SK-MEL-5 (cell line): Measurements from ENCODE around the gene INTS3. TPM values are rescaled to one million over a fixed set of nuclear protein-coding genes. Genes with fewer than 3 reads are reported as not detected.

Source experiments
- small RNA-seq, 2 experiments: library from RNA; depleted of rRNA; stranded (forward); fragments of <200 nt; gene quantifications; one replicate each; pipeline ENCODE3, GENCODE V24; 2014
- total RNA-seq: library from RNA; depleted of rRNA; stranded (reverse); fragments of >200 nt; shearing (Covaris generic); gene quantifications from 2 replicates; pipeline ENCODE4 v1.2.3, GENCODE V29; 2014; rRNA removed

INTS3 gene
- total RNA-seq, 1 experiment from 2014 or later = 63.2 TPM

Small RNA genes lying within 50 kb of the gene (small RNA-seq; reads per million reads assigned to genes)
- 0 reads per million in 2 experiments for gene MIR8083
- 0 reads per million in 2 experiments for gene RF00019
- 0 reads per million in 2 experiments for gene RN7SL372P

Other genes with a start within 250 kb of the INTS3 start
- 185 and 198 TPM in 2 replicates for gene S100A6, start 192.1 kb upstream of the INTS3 start, total RNA-seq
- gene S100A5, start 187.1 kb upstream of the INTS3 start, total RNA-seq = not detected in 2 replicates
- 0.51 TPM in 1 of 2 replicates, not detected in the other for gene S100A4, start 182.2 kb upstream of the INTS3 start, total RNA-seq
- 0.63 TPM in 1 of 2 replicates, not detected in the other for gene S100A3, start 178.8 kb upstream of the INTS3 start, total RNA-seq
- gene S100A2, start 162.2 kb upstream of the INTS3 start, total RNA-seq = 0.24 and 2.2 TPM in 2 replicates
- gene S100A16, start 114.9 kb upstream of the INTS3 start, total RNA-seq = 36.5 and 37.8 TPM in 2 replicates
- gene S100A14, start 111.7 kb upstream of the INTS3 start, total RNA-seq = not detected in 2 replicates
- gene S100A13, start 100.5 kb upstream of the INTS3 start, total RNA-seq = 247 and 266 TPM in 2 replicates
- 563 and 586 TPM in 2 replicates for gene S100A1, start 99.6 kb upstream of the INTS3 start, total RNA-seq
- gene CHTOP, start 94.0 kb upstream of the INTS3 start, total RNA-seq = 59.3 and 62.0 TPM in 2 replicates
- 91.1 and 101 TPM in 2 replicates for gene SNAPIN, start 69.3 kb upstream of the INTS3 start, total RNA-seq
- 415 and 443 TPM in 2 replicates for gene ILF2, start 57.1 kb upstream of the INTS3 start, total RNA-seq
- gene NPR1, start 49.4 kb upstream of the INTS3 start, total RNA-seq = not detected in 2 replicates
- gene SLC27A3, start 47.4 kb downstream of the INTS3 start, total RNA-seq = 174 and 184 TPM in 2 replicates
- 8.4 and 8.7 TPM in 2 replicates for gene GATAD2B, start 194.9 kb downstream of the INTS3 start, total RNA-seq
- gene DENND4B, start 218.7 kb downstream of the INTS3 start, total RNA-seq = 13.8 and 17.9 TPM in 2 replicates
- 11.1 and 14.8 TPM in 2 replicates for gene CRTC2, start 230.6 kb downstream of the INTS3 start, total RNA-seq
- gene SLC39A1, start 235.5 kb downstream of the INTS3 start, total RNA-seq = 240 and 242 TPM in 2 replicates
- gene CREB3L4, start 239.9 kb downstream of the INTS3 start, total RNA-seq = 16.7 and 23.8 TPM in 2 replicates
- gene JTB, start 249.6 kb downstream of the INTS3 start, total RNA-seq = 348 and 362 TPM in 2 replicates